HG02759 (cell line): ENCODE data around the gene MACROH2A1.
"Not testable (repeated sequence)": the region's sequence is repeated elsewhere in the genome, so short reads cannot be mapped to it uniquely, and the experiment has no call there.

Experiments
- ATAC-seq: cut with Tn5 transposase; IDR thresholded peaks from one replicate; pipeline ENCODE4 v1.9.1; 2021; ENCODE audit warnings: mild to moderate bottlenecking, moderate library complexity; ENCODE audit not compliant: unreplicated experiment

MACROH2A1 gene

DNA sequence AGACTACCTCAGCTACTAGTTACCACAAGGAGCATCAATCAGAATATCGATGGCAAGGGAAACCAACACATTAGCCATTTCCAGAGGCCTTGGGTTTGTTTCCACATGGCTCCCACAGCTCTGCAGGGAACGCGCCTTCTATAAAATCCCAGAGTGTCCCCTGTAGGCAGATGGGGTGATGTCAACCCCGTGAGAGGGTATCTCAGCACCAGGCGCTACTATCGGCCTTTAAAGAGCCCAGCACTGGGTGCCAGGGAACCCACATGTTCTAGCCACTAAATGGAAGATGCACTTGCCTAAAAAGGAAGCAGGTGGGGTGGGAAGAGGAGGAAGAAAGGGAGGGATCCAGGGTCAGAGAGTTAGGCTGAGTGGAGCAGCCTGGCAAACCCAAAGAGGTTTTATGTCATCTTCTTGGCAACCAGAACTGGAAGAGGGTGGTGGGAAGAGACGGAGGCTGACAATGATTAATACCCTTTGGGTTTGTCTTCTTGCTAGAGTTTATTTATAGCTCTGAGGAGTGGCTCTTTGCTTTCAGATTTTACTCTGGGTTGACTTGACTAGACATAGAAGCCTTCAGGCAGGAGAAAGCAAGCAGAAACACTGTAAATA lies 19.9 kb downstream of the MACROH2A1 start:
- ATAC-seq, result no peak

GRCh38 chr5:135377751-135378680 lies 21.0 kb downstream of the MACROH2A1 start:
- ATAC-seq, result peak; percentile 18

DNA sequence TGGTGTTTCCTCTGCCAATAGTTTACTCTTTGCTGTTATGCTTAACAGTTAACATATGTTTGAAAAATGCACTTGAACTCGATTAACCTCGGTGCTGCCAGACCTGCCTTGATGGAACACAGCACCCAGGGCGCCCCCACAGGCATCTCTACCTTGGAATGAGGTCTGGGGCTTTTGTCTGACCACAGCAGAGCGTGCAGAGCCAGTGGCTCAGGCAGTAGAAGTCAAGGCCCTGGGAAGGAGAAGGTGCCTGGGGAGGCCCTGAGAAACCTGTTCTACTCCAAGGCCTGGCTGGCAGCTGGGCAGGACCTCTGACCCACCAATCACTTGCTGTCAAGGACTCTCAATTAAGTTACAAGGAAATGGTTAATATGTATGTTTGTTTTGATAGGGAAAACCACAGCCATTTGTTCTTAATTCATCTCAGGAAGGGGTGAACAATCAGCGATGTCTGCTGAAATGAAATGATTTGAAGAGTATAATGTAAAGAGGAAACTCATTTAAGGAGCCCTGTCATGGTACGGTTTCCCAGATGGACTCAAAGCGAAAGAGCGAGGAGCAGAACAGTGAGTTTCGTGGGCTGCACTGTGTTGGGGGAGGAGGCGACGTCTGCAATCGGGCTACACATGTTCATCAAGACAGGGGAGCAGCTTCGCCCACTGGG lies 21.9 kb downstream of the MACROH2A1 start:
- peak; percentile 80 for ATAC-seq

GRCh38 chr5:135375040-135375793 lies 23.8 kb downstream of the MACROH2A1 start:
- no peak for ATAC-seq

DNA sequence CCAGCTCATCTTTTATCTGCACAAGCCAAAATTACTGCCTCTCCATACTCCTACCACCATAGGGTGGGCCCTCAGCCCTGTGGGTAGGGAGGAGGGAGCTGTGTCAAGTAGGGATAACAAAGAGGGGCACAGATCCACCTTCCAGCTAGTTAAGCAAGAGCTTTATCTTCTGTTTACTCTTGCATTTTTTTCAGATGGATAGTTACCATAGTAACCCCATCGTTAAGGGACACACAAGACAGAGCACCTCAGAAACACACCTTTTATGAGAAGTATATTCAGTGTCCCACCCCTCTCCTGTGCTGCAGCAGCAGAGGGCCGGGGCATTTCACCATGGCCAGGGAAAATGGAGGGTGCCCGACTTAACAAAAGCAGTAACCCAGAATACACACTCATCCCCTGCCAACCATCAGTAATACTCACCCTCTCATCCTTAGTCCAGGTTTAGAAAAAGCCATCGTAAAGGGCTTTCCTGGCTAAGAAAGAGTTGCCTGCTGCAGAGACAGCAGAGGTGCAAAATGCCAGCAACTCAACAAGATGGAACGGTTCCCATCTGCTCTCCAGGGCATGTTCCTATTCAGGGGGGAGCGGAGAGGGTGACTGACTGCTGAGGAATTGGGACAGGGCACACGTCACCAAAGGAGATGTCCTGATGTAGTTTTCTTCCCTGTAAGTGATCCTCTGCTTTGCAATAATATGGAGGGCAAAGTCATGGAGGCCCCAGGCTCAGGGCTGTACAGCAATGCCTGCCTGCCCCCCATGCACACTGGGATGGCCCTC lies 25.1 kb downstream of the MACROH2A1 start:
- ATAC-seq, result no peak

DNA sequence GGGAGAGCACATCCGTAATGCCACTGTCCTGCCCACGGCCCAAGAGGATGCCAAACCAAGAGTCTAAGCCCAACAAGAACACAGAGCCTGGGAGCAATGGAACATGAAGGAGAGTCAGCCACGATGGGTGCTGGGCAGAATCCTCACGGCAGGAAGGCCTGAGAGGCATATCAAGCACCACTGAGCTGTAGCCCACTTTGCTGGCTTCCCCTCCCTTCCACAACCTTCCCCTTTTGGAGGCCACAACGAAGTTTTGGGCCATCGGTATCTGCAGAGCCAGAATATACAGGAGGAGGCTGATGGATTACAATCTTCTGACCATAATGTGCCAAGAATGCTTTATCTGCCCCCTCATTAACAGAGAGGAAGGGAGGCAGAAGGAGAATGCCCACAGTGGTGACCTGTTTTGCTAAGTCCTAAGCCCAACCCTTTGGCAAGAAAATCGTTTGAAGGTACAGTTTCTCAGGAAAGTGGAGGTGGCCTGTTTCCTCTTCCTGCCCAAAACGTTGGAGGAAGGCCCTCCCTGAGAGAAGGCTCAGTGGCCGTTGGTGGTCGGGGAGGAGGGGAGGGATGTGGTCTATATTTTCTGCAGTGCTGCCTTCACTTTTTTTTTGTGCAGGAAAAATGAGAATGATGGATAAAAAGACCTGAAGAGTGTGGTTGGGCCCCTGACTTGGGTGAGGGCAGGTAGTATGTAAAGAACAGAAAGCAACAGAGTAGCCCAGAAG lies 26.2 kb downstream of the MACROH2A1 start:
- ATAC-seq, result no peak

- no peak for ATAC-seq
Measured at GRCh38 chr5:135371622-135372232, 27.3 kb downstream of the MACROH2A1 start.

- no peak for ATAC-seq
Measured at GRCh38 chr5:135369952-135370351, 29.1 kb downstream of the MACROH2A1 start.

- ATAC-seq, result no peak
Measured at GRCh38 chr5:135367554-135367953, 31.5 kb downstream of the MACROH2A1 start.

GRCh38 chr5:135367076-135367475 lies 32.0 kb downstream of the MACROH2A1 start:
- no peak for ATAC-seq

DNA sequence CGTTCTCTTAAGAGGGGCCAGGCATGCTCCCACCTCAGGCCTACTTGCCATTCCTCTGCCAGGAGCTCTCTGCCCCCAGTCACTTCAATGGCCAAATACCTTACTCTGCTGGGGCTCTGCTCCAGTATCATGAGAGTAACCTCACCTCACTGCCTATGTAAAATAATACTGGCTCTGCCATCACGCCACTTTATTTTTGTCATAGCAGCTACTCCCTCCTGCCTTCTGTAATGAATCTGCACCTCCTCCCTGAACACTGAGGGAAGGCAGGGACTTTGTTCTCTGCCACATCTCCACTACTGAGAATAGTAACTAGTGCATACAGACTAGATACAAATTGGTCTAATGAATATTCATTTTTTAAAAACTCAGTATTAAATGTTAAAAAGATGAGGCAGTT lies 33.8 kb downstream of the MACROH2A1 start:
- no peak for ATAC-seq

DNA sequence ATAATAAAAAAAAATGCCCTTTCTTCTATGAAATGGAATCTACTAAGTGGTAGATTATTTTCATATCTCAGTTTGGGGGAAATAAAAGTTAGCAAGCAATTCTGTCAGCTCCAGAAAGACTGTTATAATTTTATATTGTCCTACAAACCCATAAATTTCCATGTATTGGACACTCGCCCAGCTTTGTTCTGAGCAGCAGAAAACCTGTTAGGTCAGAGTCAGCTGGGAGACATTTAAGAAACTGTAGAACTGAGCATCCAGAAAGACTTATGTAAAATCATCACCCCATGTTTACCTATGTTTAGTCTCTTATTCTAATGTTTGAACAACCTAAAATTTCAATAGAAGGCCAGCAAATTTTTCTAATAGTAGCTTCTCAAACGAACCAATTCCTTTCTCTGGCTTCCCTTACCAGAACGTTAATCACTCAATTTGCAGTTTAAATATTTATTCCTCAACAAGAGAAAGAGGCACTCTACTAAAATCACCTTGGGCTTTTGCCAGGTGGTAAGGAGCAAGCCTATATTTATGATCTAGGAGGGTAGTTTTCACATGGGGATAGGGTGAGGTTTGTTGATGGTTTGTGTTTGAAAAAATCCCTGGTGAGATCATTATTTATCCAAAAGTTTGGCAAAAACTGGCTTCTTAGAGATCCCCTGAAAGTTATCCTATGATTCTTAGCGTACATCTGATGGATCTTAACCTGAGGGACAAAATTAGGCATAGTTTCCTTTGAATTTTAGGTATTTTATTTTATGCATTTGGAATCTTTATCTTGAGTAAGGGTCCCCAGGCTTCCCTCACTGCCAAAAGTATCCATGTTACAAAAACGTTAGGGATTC lies 34.4 kb downstream of the MACROH2A1 start:
- ATAC-seq, result no peak

- not testable (repeated sequence) for ATAC-seq
Measured at GRCh38 chr5:135363342-135363741, 35.7 kb downstream of the MACROH2A1 start.

GRCh38 chr5:135362102-135362501 lies 36.9 kb downstream of the MACROH2A1 start:
- ATAC-seq, result no peak

- ATAC-seq, result no peak
Measured at GRCh38 chr5:135360278-135361274, 38.5 kb downstream of the MACROH2A1 start.

GRCh38 chr5:135359374-135360165 lies 39.5 kb downstream of the MACROH2A1 start:
- ATAC-seq, result no peak
